PFSK-1 (cell line): ENCODE measurements around the gene POU6F2.

Source experiments
- TAF1 ChIP-seq: IDR thresholded peaks from 2 replicates; pipeline ENCODE4 v1.6.1; 2012; ENCODE audit warnings: low read length, control low read depth, borderline replicate concordance; ENCODE audit not compliant: insufficient read depth
- TF ChIP-seq, protein P1 (sequence below), 2 experiments: IDR thresholded peaks; 2 replicates each; pipeline versions ENCODE4 v1.6.1 to v1.8.0; 2011 to 2012; ENCODE audit warnings: low read depth in 2 of 2, low read length in 2 of 2, control low read depth in 1 of 2, inconsistent platforms in 1 of 2, mild to moderate bottlenecking in 1 of 2, moderate library complexity in 1 of 2; ENCODE audit not compliant: insufficient read depth in 1 of 2

- TF ChIP-seq, protein P1, sequence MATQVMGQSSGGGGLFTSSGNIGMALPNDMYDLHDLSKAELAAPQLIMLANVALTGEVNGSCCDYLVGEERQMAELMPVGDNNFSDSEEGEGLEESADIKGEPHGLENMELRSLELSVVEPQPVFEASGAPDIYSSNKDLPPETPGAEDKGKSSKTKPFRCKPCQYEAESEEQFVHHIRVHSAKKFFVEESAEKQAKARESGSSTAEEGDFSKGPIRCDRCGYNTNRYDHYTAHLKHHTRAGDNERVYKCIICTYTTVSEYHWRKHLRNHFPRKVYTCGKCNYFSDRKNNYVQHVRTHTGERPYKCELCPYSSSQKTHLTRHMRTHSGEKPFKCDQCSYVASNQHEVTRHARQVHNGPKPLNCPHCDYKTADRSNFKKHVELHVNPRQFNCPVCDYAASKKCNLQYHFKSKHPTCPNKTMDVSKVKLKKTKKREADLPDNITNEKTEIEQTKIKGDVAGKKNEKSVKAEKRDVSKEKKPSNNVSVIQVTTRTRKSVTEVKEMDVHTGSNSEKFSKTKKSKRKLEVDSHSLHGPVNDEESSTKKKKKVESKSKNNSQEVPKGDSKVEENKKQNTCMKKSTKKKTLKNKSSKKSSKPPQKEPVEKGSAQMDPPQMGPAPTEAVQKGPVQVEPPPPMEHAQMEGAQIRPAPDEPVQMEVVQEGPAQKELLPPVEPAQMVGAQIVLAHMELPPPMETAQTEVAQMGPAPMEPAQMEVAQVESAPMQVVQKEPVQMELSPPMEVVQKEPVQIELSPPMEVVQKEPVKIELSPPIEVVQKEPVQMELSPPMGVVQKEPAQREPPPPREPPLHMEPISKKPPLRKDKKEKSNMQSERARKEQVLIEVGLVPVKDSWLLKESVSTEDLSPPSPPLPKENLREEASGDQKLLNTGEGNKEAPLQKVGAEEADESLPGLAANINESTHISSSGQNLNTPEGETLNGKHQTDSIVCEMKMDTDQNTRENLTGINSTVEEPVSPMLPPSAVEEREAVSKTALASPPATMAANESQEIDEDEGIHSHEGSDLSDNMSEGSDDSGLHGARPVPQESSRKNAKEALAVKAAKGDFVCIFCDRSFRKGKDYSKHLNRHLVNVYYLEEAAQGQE (IDR thresholded peaks at IDR 0.05; ENCODE audit: insufficient read depth in 1 of 2, low read depth in 2 of 2, low read length in 2 of 2), result no peak
- TF ChIP-seq TAF1, result no peak
These were observed 39.7 kb upstream of the POU6F2 start for GRCh38 chr7:38938001-38938485.
